ENCODE data around the gene RAB11FIP4.

RAB11FIP4 gene

GRCh38 chr17:31490019-31490650, 98.7 kb downstream of the RAB11FIP4 start:
- no peaks in the 10 kb centered on the region for H3K36me3 ChIP-seq
- H3K27ac ChIP-seq, result no peak overlapping the region
- no peaks in the 10 kb centered on the region for H3K9me3 ChIP-seq (ENCODE audit: severe bottlenecking)
- DNase-seq, result no peak
- H3K4me3 ChIP-seq (ENCODE audit: low read depth, low read length), result no peak overlapping the region
- no peaks in the 10 kb centered on the region for H3K27me3 ChIP-seq (ENCODE audit: insufficient read depth, low read depth, severe bottlenecking)
- no peak for TF ChIP-seq CTCF (IDR thresholded peaks at IDR 0.05; ENCODE audit: low read depth, low read length)

GRCh38 chr17:31490671-31491375, 99.3 kb downstream of the RAB11FIP4 start:
- Histone ChIP-seq H3K27me3 (ENCODE audit: insufficient read depth, low read depth, severe bottlenecking) (no peaks in the 10 kb centered on the region), H3K4me3 (ENCODE audit: low read depth, low read length) (no peak overlapping the region), H3K9me3 (ENCODE audit: severe bottlenecking) (no peaks in the 10 kb centered on the region), H3K27ac (no peak overlapping the region), H3K36me3 (no peaks in the 10 kb centered on the region)
- DNase-seq, result no peak
- no peak for TF ChIP-seq CTCF (IDR thresholded peaks at IDR 0.05; ENCODE audit: low read depth, low read length)

GRCh38 chr17:31491376-31492131, 100.1 kb downstream of the RAB11FIP4 start:
- no peak for DNase-seq
- Histone ChIP-seq H3K27me3 (ENCODE audit: insufficient read depth, low read depth, severe bottlenecking) (no peaks in the 10 kb centered on the region), H3K4me3 (ENCODE audit: low read depth, low read length) (no peak overlapping the region), H3K36me3 (no peaks in the 10 kb centered on the region), H3K27ac (no peak overlapping the region), H3K9me3 (ENCODE audit: severe bottlenecking) (no peaks in the 10 kb centered on the region)
- no peak for TF ChIP-seq CTCF (IDR thresholded peaks at IDR 0.05; ENCODE audit: low read depth, low read length)

- DNase-seq, result no peak
- Histone ChIP-seq H3K27ac (no peak overlapping the region), H3K36me3 (no peaks in the 10 kb centered on the region), H3K9me3 (ENCODE audit: severe bottlenecking) (no peaks in the 10 kb centered on the region), H3K4me3 (ENCODE audit: low read depth, low read length) (no peak overlapping the region), H3K27me3 (ENCODE audit: insufficient read depth, low read depth, severe bottlenecking) (no peaks in the 10 kb centered on the region)
- TF ChIP-seq CTCF (IDR thresholded peaks at IDR 0.05; ENCODE audit: low read depth, low read length), result no peak
Measured at GRCh38 chr17:31492206-31492605, 100.7 kb downstream of the RAB11FIP4 start.

GRCh38 chr17:31492880-31493655, 101.6 kb downstream of the RAB11FIP4 start:
- H3K27me3 ChIP-seq (ENCODE audit: insufficient read depth, low read depth, severe bottlenecking), result no peaks in the 10 kb centered on the region
- H3K36me3 ChIP-seq, result no peaks in the 10 kb centered on the region
- H3K27ac ChIP-seq, result no peak overlapping the region
- no peaks in the 10 kb centered on the region for H3K9me3 ChIP-seq (ENCODE audit: severe bottlenecking)
- H3K4me3 ChIP-seq (ENCODE audit: low read depth, low read length), result no peak overlapping the region
- TF ChIP-seq CTCF (IDR thresholded peaks at IDR 0.05; ENCODE audit: low read depth, low read length), result no peak
- no peak for DNase-seq

Data from WERI-Rb-1 (cell line).